Measurements from ENCODE around the gene IGSF9. TPM values are rescaled to one million over a fixed set of nuclear protein-coding genes. Genes with fewer than 3 reads are reported as not detected.

The IGSF9 gene
- total RNA-seq, 1 experiment from 2014 or later, result 0.44 TPM

- TF ChIP-seq CTCF (IDR thresholded peaks at IDR 0.05; ENCODE audit: unreplicated experiment), result no peak
- ChIA-PET POLR2A (interaction anchor here (1.0 kb wide), 1 partner anchor 110 kb away, joined by 3 read pairs; no protein-coding TSS in a partner anchor), CTCF (interaction anchor here (0.7 to 52.4 kb wide), 6 partner anchors 8 to 708 kb away, joined by 3 to 1675 read pairs (median 8); no protein-coding TSS in a partner anchor)
- H3K27me3 Mint-ChIP-seq (ENCODE audit: insufficient read depth, unreplicated experiment), result no peaks in the 10 kb centered on the region
- peaks cover 74% of the 10 kb centered on the region for H3K36me3 Mint-ChIP-seq (ENCODE audit: insufficient read depth, unreplicated experiment)
- no peak for DNase-seq (ENCODE audit: unreplicated experiment)
- H3K9me3 Mint-ChIP-seq (ENCODE audit: unreplicated experiment), result no peaks in the 10 kb centered on the region
- H3K4me1 Mint-ChIP-seq (ENCODE audit: insufficient read depth, unreplicated experiment), result peaks cover 67% of the 10 kb centered on the region
- intact Hi-C loops (cut with micrococcal nuclease), result loop anchor here (5.0 kb wide), 1 partner anchor 332 kb away; no protein-coding TSS in a partner anchor
- no TSS peak for BruUV-seq (replicated peaks)
- no peak overlapping the region for H3K4me3 Mint-ChIP-seq (ENCODE audit: unreplicated experiment)
- H3K27ac Mint-ChIP-seq (ENCODE audit: low read depth, unreplicated experiment), result peak overlapping the region; percentile 99
Observed at GRCh38 chr1:159920651-159921050, 24.8 kb downstream of the IGSF9 start.

- Mint-ChIP-seq H3K4me3 (ENCODE audit: unreplicated experiment) (no peak overlapping the region), H3K27me3 (ENCODE audit: insufficient read depth, unreplicated experiment) (no peaks in the 10 kb centered on the region), H3K27ac (ENCODE audit: low read depth, unreplicated experiment) (no peak overlapping the region), H3K9me3 (ENCODE audit: unreplicated experiment) (no peaks in the 10 kb centered on the region), H3K4me1 (ENCODE audit: insufficient read depth, unreplicated experiment) (peaks cover 67% of the 10 kb centered on the region), H3K36me3 (ENCODE audit: insufficient read depth, unreplicated experiment) (peaks cover 70% of the 10 kb centered on the region)
- BruUV-seq (replicated peaks), result no TSS peak
- ChIA-PET CTCF (interaction anchor here (0.7 to 52.4 kb wide), 4 partner anchors 9 to 85 kb away, joined by 3 to 1675 read pairs (median 55); no protein-coding TSS in a partner anchor), POLR2A (no interaction called here)
- DNase-seq (ENCODE audit: unreplicated experiment), result no peak
- no peak for TF ChIP-seq CTCF (IDR thresholded peaks at IDR 0.05; ENCODE audit: unreplicated experiment)
- intact Hi-C loops (cut with micrococcal nuclease), result loop anchor here (5.0 kb wide), 1 partner anchor 332 kb away; no protein-coding TSS in a partner anchor
Observed at GRCh38 chr1:159920202-159920601, 25.2 kb downstream of the IGSF9 start.

- no TSS peak for BruUV-seq (replicated peaks)
- intact Hi-C loops (cut with micrococcal nuclease), result no loop called here
- Mint-ChIP-seq H3K4me3 (ENCODE audit: unreplicated experiment) (no peak overlapping the region), H3K27ac (ENCODE audit: low read depth, unreplicated experiment) (no peak overlapping the region), H3K27me3 (ENCODE audit: insufficient read depth, unreplicated experiment) (no peaks in the 10 kb centered on the region), H3K36me3 (ENCODE audit: insufficient read depth, unreplicated experiment) (peaks cover 68% of the 10 kb centered on the region), H3K4me1 (ENCODE audit: insufficient read depth, unreplicated experiment) (peaks cover 72% of the 10 kb centered on the region), H3K9me3 (ENCODE audit: unreplicated experiment) (no peaks in the 10 kb centered on the region)
- TF ChIP-seq CTCF (IDR thresholded peaks at IDR 0.05; ENCODE audit: unreplicated experiment), result no peak
- DNase-seq (ENCODE audit: unreplicated experiment), result no peak
- POLR2A ChIA-PET, result no interaction called here
- CTCF ChIA-PET, result interaction anchor here (1.5 to 52.4 kb wide), 3 partner anchors 17 to 86 kb away, joined by 13 to 1675 read pairs (median 97); no protein-coding TSS in a partner anchor
Observed at GRCh38 chr1:159919236-159919865, 26.1 kb downstream of the IGSF9 start.

- peaks cover 66% of the 10 kb centered on the region for H3K36me3 Mint-ChIP-seq (ENCODE audit: insufficient read depth, unreplicated experiment)
- H3K27me3 Mint-ChIP-seq (ENCODE audit: insufficient read depth, unreplicated experiment), result no peaks in the 10 kb centered on the region
- ChIA-PET CTCF (interaction anchor here (0.7 to 52.4 kb wide), 4 partner anchors 26 to 128 kb away, joined by 3 to 1675 read pairs (median 50); no protein-coding TSS in a partner anchor), POLR2A (no interaction called here)
- intact Hi-C loops (cut with micrococcal nuclease), result no loop called here
- H3K27ac Mint-ChIP-seq (ENCODE audit: low read depth, unreplicated experiment), result peak overlapping the region; percentile 92
- BruUV-seq (replicated peaks), result TSS peak; percentile 16
- DNase-seq (ENCODE audit: unreplicated experiment), result no peak
- TF ChIP-seq CTCF (IDR thresholded peaks at IDR 0.05; ENCODE audit: unreplicated experiment), result no peak
- no peaks in the 10 kb centered on the region for H3K9me3 Mint-ChIP-seq (ENCODE audit: unreplicated experiment)
- H3K4me3 Mint-ChIP-seq (ENCODE audit: unreplicated experiment), result no peak overlapping the region
- peaks cover 74% of the 10 kb centered on the region for H3K4me1 Mint-ChIP-seq (ENCODE audit: insufficient read depth, unreplicated experiment)
Observed at GRCh38 chr1:159918352-159919200, 26.8 kb downstream of the IGSF9 start.

All from MCF 10A (cell line).